K562 (cell line): Measurements from ENCODE around the gene CFAP141.

Experiments used
- NUFIP1 ChIP-seq: fragments of 450-650 bp; IDR thresholded peaks from 2 replicates; pipeline ENCODE4 v1.6.1; 2018; ENCODE audit not compliant: partially characterized antibody
- POLR2A ChIP-seq: fragments of 450-650 bp; conservative IDR thresholded peaks from 2 replicates; pipeline ENCODE4 v1.6.1; 2016
- POLR3G ChIP-seq: IDR thresholded peaks from 2 replicates; pipeline ENCODE4 v1.6.1; 2011; ENCODE audit not compliant: insufficient read length, insufficient replicate concordance; ENCODE audit errors: extremely low read depth
- SMAD3 ChIP-seq: fragments of 450-650 bp; formaldehyde crosslinking; conservative IDR thresholded peaks from 2 replicates; pipeline ENCODE4 v1.4.0; 2020; ENCODE audit warnings: mild to moderate bottlenecking
- ZC3H11A ChIP-seq: IDR thresholded peaks from 2 replicates; pipeline ENCODE4 v1.6.1; 2012; ENCODE audit warnings: low read depth, low read length, improper control_type of control experiment
- ZNF121 ChIP-seq: sonication (generic); formaldehyde crosslinking; conservative IDR thresholded peaks from 2 replicates; pipeline ENCODE4 v1.8.0; 2022; ENCODE audit warnings: missing genetic modification reagents
- TF ChIP-seq, protein P1 (sequence below), 3 experiments: IDR thresholded peaks in 2 of 3; conservative IDR thresholded peaks in 1 of 3; 2 replicates each; pipeline ENCODE4 v1.5.1; 2011 to 2012; ENCODE audit warnings: low read length in 3 of 3, mild to moderate bottlenecking in 3 of 3, control low read depth in 2 of 3, improper control_type of control experiment in 1 of 3, inconsistent platforms in 1 of 3, low read depth in 1 of 3, mixed read lengths in 1 of 3, moderate library complexity in 1 of 3; ENCODE audit not compliant: insufficient read depth in 2 of 3

- TF ChIP-seq ZC3H11A (no peak), SMAD3 (CRISPR knock-in tag) (no peak), ZNF121 (CRISPR knock-in tag) (no peak), NUFIP1 (no peak), POLR2A (no peak), POLR3G (no peak)
- TF ChIP-seq, protein P1, sequence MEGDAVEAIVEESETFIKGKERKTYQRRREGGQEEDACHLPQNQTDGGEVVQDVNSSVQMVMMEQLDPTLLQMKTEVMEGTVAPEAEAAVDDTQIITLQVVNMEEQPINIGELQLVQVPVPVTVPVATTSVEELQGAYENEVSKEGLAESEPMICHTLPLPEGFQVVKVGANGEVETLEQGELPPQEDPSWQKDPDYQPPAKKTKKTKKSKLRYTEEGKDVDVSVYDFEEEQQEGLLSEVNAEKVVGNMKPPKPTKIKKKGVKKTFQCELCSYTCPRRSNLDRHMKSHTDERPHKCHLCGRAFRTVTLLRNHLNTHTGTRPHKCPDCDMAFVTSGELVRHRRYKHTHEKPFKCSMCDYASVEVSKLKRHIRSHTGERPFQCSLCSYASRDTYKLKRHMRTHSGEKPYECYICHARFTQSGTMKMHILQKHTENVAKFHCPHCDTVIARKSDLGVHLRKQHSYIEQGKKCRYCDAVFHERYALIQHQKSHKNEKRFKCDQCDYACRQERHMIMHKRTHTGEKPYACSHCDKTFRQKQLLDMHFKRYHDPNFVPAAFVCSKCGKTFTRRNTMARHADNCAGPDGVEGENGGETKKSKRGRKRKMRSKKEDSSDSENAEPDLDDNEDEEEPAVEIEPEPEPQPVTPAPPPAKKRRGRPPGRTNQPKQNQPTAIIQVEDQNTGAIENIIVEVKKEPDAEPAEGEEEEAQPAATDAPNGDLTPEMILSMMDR (IDR thresholded peaks at IDR 0.05 in 2 of 3, conservative IDR thresholded peaks at IDR 0.05 in 1 of 3; ENCODE audit: insufficient read depth in 2 of 3, low read depth in 1 of 3, low read length in 3 of 3) = no peak
Measured at GRCh38 chr1:154241703-154242351, 35.7 kb upstream of the CFAP141 start.
